Tibial artery (tissue), 4 donors: ENCODE data around the gene ARRDC2.

ENCODE experiments used
- DNase-seq, 2 donors: peaks; one replicate each; pipeline ENCODE4 v3.0.0-alpha.2; 2019
- H3K27ac ChIP-seq, 2 donors: fragments of 200-600 bp; sonication (generic) in 1 of 2; 1 replicate in 1 of 2; 2 replicates in 1 of 2; pipeline ENCODE4 v1.5.1; 2018 to 2019; ENCODE audit warnings: mild to moderate bottlenecking in 1 of 2
- H3K27me3 ChIP-seq, 2 donors: fragments of 200-600 bp; sonication (generic) in 1 of 2; one replicate each; pipeline versions ENCODE4 v1.5.1 to v1.6.0; 2016 to 2019
- H3K36me3 ChIP-seq, 3 donors: fragments of 200-600 bp; sonication (generic) in 2 of 3; one replicate each; pipeline ENCODE4 v1.5.1; 2016 to 2019; ENCODE audit warnings: mild to moderate bottlenecking in 2 of 3
- H3K4me1 ChIP-seq, 4 donors: fragments of 200-600 bp; sonication (generic) in 2 of 4; 1 replicate in 3 of 4; 2 replicates in 1 of 4; pipeline ENCODE4 v1.5.1; 2016 to 2019
- H3K4me3 ChIP-seq, 2 donors: fragments of 200-600 bp; sonication (generic) in 1 of 2; 1 replicate in 1 of 2; 2 replicates in 1 of 2; pipeline ENCODE4 v1.5.1; 2018 to 2019; ENCODE audit warnings: mild to moderate bottlenecking in 2 of 2
- H3K9me3 ChIP-seq, 3 donors: fragments of 200-600 bp; sonication (generic) in 1 of 3; one replicate each; pipeline ENCODE4 v1.5.1; 2016 to 2019
- CTCF ChIP-seq, 2 experiments: fragments of 200-600 bp in 1 of 2; fragments of 450-650 bp in 1 of 2; IDR thresholded peaks; one replicate each; pipeline ENCODE4 v1.5.1; 2017 to 2019; ENCODE audit warnings: antibody characterized with exemption in 2 of 2, mild to moderate bottlenecking in 1 of 2, moderate library complexity in 1 of 2
- intact Hi-C: fragments of 100-400 bp; cut with DNase I; formaldehyde crosslinking; loops from one replicate; pipeline ENCODE4 v1.15.0; 2023; ENCODE audit warnings: low total_unique reads

The ARRDC2 gene

GRCh38 chr19:17967257-17968051, 40.5 kb upstream of the ARRDC2 start:
- H3K4me3 ChIP-seq: no peak overlapping the region

GRCh38 chr19:17968362-17968761, 39.6 kb upstream of the ARRDC2 start:
- Histone ChIP-seq H3K27ac (no peak overlapping the region), H3K9me3 (no peaks in the 10 kb centered on the region), H3K27me3 (peaks cover 0 to 76% of the 10 kb centered on the region in 2 donors), H3K4me3 (no peak overlapping the region), H3K4me1 (peaks cover 0 to 12% (median 0%) of the 10 kb centered on the region in 4 donors), H3K36me3 (no peaks in the 10 kb centered on the region)
- TF ChIP-seq CTCF (IDR thresholded peaks at IDR 0.05): no peak
- intact Hi-C loops: no loop called here
- DNase-seq: no peak

More at GRCh38 chr19:17967257-17968051, 40.5 kb upstream of the ARRDC2 start:
- intact Hi-C loops: no loop called here
- H3K27me3 ChIP-seq: peaks cover 0 to 70% of the 10 kb centered on the region in 2 donors
- TF ChIP-seq CTCF (IDR thresholded peaks at IDR 0.05): no peak
- DNase-seq: no peak
- no peak overlapping the region for H3K27ac ChIP-seq
- no peaks in the 10 kb centered on the region for H3K36me3 ChIP-seq
- H3K9me3 ChIP-seq: no peaks in the 10 kb centered on the region
- H3K4me1 ChIP-seq: peaks cover 0 to 12% (median 0%) of the 10 kb centered on the region in 4 donors

DNA sequence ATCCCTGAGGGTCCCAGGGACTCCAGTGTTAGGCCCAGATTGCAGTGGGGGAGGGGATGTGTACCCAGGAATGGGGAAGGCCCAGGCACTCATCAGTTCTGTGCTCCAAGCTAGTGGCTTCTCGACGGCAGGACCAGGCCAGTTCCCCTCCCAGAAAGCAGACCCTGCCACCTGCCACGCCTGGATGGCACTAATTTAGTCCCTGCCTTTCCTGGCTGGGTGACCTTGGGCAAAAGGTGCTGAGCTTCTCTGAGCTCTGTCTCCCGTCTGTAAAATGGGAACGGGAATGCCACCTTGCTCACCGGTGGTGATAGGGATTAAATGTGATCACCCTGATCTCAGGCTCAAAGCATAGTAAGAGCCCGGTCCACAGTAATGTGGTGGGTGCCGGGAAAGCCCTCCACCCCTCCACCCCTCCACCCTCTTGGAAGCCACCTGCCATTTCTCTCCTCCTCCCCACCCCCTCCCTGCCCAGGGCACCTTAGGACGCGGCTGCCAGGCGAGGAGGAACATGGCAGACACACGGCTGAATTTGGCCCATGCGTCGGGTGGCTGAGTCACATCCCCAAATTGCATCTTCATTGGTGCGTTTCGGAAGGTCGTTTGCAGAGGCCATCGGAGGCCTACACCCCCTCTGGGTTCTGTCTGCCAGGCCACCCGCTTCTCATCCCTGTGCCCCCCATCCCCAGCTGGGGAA, 38.7 kb upstream of the ARRDC2 start:
- no peak for TF ChIP-seq CTCF (IDR thresholded peaks at IDR 0.05)
- H3K4me3 ChIP-seq: no peak overlapping the region
- intact Hi-C loops: no loop called here
- peaks cover 0 to 76% of the 10 kb centered on the region in 2 donors for H3K27me3 ChIP-seq
- no peaks in the 10 kb centered on the region for H3K9me3 ChIP-seq
- H3K4me1 ChIP-seq: peaks cover 0 to 12% (median 0%) of the 10 kb centered on the region in 4 donors
- no peaks in the 10 kb centered on the region for H3K36me3 ChIP-seq
- H3K27ac ChIP-seq: no peak overlapping the region
- DNase-seq: no peak

DNA sequence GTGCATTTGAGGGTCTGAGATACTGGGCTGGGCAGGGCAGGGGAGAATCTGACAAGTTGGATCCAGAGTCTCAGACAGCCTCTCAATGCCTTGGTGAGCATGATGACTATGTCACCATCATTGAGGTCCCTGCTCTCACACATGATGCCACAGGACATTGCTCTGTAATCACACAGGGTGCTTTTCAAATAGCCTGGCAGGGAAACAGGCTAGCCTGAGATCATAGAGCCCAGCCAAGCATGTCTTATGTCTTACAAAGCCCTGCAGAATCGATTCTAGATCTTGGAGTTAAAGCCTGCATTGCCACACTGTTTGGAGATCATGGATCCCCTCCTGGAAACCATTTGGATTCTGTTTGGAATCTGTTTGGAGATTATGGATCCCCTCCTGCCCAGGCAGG, 35.7 kb upstream of the ARRDC2 start:
- Histone ChIP-seq H3K36me3 (no peaks in the 10 kb centered on the region), H3K27me3 (peaks cover 0 to 50% of the 10 kb centered on the region in 2 donors), H3K9me3 (no peaks in the 10 kb centered on the region), H3K27ac (no peak overlapping the region), H3K4me1 (peaks cover 0 to 6% (median 0%) of the 10 kb centered on the region in 4 donors), H3K4me3 (no peak overlapping the region)
- no peak for TF ChIP-seq CTCF (IDR thresholded peaks at IDR 0.05)
- intact Hi-C loops: no loop called here
- no peak for DNase-seq

DNA sequence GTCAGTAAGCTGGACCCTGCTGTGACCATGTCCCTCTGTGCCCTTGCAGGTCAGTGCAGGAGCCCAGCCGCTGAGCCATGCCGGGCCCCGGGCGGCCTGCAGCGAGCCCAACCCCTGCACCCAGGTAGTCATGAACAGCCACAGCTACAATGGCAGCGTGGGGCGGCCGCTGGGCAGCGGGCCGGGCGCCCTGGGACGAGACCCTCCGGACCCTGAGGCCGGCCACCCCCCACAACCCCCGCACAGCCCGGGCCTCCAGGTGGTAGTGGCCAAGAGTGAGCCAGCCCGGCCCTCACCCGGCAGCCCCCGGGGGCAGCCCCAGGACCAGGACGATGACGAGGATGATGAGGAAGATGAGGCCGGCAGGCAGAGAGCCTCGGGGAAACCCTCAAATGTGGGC, 34.2 kb upstream of the ARRDC2 start:
- no peaks in the 10 kb centered on the region for H3K9me3 ChIP-seq
- no peak for DNase-seq
- no peaks in the 10 kb centered on the region for H3K36me3 ChIP-seq
- no peak overlapping the region for H3K27ac ChIP-seq
- no peak for TF ChIP-seq CTCF (IDR thresholded peaks at IDR 0.05)
- peaks cover 0 to 35% of the 10 kb centered on the region in 2 donors for H3K27me3 ChIP-seq
- H3K4me1 ChIP-seq: no peaks in the 10 kb centered on the region
- intact Hi-C loops: no loop called here
- no peak overlapping the region for H3K4me3 ChIP-seq
